Thoracic aorta (tissue), 2 donors: ENCODE results near the gene PHC3. TPM values are rescaled to one million over a fixed set of nuclear protein-coding genes. Genes with fewer than 3 reads are reported as not detected.
A peak's percentile ranks its signal among the peaks of the same experiment; 100 is the strongest.

Experiments used
- ATAC-seq: fragments of 150-250 bp; one replicate; pipeline ENCODE4 v1.8.0; 2017; ENCODE audit warnings: low read depth; ENCODE audit not compliant: insufficient number of reproducible peaks, low FRiP score
- DNase-seq: peaks from one replicate; pipeline ENCODE4 v3.0.0-alpha.2; 2020; ENCODE audit warnings: low spot score
- H3K27ac ChIP-seq, 2 donors: fragments of 200-600 bp; sonication (generic); 1 replicate in 1 of 2; 2 replicates in 1 of 2; pipeline ENCODE4 v1.5.1; 2016; ENCODE audit warnings: mild to moderate bottlenecking in 2 of 2, moderate library complexity in 2 of 2
- H3K27me3 ChIP-seq: fragments of 200-600 bp; sonication (generic); replicated peaks from 2 replicates; pipeline ENCODE4 v1.6.0; 2016; ENCODE audit warnings: mild to moderate bottlenecking; ENCODE audit not compliant: insufficient read depth
- H3K36me3 ChIP-seq: fragments of 200-600 bp; sonication (generic); one replicate; pipeline ENCODE4 v1.5.1; 2016
- H3K4me1 ChIP-seq, 2 donors: fragments of 200-600 bp; sonication (generic); 1 replicate in 1 of 2; 2 replicates in 1 of 2; pipeline versions ENCODE4 v1.5.1 to v1.6.0; 2016; ENCODE audit warnings: low read depth in 2 of 2, mild to moderate bottlenecking in 1 of 2; ENCODE audit not compliant: control insufficient read depth in 1 of 2
- H3K4me3 ChIP-seq: fragments of 200-600 bp; sonication (generic); 2 replicates; pipeline ENCODE4 v1.5.1; 2016; ENCODE audit warnings: mild to moderate bottlenecking
- H3K9me3 ChIP-seq: fragments of 200-600 bp; sonication (generic); 2 replicates; pipeline ENCODE4 v1.5.1; 2016
- total RNA-seq, 2 donors: library from RNA; depleted of rRNA; stranded (reverse); fragments of >200 nt; gene quantifications; one replicate each; pipeline versions ENCODE4 v1.1.0 to v1.2.3, GENCODE V29; 2016
- TF ChIP-seq, protein P1 (sequence below): fragments of 200-600 bp; sonication (generic); IDR thresholded peaks from one replicate; pipeline ENCODE4 v1.5.1; 2019; ENCODE audit warnings: antibody characterized with exemption

PHC3 gene
- total RNA-seq, 2 donors from 2014 or later = 78.0 to 123 TPM

DNA sequence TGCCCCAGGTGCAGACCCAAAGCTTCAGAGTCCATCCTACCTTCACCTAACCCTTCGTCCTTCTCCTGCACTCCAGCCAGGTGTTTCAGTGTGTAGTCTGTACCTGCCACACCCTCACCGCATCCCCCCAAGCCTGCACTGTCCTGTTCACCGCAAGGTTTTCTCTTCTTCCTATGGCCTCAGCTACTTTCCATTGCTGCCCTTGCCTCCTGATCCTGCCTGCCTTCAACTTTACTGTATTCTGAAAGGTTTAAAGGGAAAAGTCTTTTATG is 134.5 kb downstream of the PHC3 start:
- ATAC-seq (no peak), DNase-seq (no peak)
- TF ChIP-seq, protein P1, sequence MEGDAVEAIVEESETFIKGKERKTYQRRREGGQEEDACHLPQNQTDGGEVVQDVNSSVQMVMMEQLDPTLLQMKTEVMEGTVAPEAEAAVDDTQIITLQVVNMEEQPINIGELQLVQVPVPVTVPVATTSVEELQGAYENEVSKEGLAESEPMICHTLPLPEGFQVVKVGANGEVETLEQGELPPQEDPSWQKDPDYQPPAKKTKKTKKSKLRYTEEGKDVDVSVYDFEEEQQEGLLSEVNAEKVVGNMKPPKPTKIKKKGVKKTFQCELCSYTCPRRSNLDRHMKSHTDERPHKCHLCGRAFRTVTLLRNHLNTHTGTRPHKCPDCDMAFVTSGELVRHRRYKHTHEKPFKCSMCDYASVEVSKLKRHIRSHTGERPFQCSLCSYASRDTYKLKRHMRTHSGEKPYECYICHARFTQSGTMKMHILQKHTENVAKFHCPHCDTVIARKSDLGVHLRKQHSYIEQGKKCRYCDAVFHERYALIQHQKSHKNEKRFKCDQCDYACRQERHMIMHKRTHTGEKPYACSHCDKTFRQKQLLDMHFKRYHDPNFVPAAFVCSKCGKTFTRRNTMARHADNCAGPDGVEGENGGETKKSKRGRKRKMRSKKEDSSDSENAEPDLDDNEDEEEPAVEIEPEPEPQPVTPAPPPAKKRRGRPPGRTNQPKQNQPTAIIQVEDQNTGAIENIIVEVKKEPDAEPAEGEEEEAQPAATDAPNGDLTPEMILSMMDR = no peak
- H3K4me1 ChIP-seq = no peaks in the 10 kb centered on the region
- H3K9me3 ChIP-seq = no peaks in the 10 kb centered on the region
- no peaks in the 10 kb centered on the region for H3K27me3 ChIP-seq
- H3K36me3 ChIP-seq = no peaks in the 10 kb centered on the region
- H3K4me3 ChIP-seq = no peak overlapping the region
- no peak overlapping the region for H3K27ac ChIP-seq

DNA sequence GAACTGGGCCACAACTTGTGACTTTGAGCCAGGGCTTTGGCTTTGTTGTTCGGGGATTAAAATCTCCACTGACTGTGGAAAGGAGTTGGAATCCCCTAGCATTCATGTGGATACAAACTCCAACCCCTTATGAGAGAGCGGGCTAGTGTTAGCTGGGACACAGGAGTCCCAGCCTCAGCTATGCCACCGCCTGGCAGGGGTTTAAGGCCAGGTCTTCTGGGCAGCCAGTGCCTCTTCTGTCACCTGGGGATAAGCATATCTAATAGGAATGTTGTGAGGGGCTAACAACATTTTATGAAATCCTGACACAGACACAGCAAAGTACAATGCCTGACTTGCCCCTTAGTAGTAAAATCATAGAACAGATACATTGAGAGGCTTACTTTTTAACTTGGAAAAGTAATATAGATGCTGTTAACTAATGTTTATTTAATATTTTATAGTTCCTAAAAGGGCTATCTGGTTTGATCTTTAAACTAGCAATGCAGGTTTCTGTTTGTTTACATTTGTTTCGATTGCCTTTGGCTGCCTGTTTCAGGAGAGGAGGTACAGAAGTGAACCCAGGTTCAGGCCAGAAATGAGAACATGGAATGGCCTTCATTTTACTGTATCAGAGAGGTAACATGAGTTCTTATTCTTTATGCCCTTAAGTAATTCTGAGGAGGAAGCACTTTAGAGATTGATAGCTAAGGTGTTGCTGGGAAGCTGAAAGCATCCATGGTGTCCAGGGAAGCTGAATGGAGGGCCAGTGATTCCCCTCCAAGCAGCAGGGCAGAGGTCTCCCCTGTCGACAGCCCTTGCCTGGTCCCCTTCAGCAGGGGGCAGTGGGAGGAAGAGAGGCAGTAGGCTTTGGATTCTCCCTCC is 135.0 kb downstream of the PHC3 start:
- Histone ChIP-seq H3K4me3 (no peak overlapping the region), H3K4me1 (no peaks in the 10 kb centered on the region), H3K27me3 (no peaks in the 10 kb centered on the region), H3K9me3 (no peaks in the 10 kb centered on the region), H3K36me3 (no peaks in the 10 kb centered on the region), H3K27ac (no peak overlapping the region)
- TF ChIP-seq, protein P1 = no peak
- ATAC-seq = no peak
- no peak for DNase-seq

DNA sequence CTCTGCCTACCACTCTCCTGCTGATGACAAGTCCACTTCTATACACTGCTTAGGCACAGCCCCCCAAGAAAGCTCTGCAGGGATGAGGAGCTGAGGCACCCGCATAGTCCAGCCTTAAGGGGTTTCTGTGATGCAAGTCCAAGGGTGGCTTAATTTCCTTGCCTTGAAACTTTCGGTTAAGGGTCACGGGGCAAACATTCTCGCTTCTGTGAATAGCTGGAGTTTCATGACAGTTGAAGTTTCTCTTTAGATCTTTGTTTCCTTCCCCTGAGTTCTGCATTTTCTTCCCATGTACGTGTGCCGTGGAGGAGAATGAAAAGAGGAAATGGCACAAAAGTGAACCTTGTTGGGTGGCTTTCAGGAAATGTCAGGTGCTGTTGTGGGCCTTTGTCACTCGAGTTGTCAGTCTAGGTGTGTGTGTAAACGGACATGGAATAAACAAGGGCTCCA is 136.7 kb downstream of the PHC3 start:
- Histone ChIP-seq H3K36me3 (no peaks in the 10 kb centered on the region), H3K4me1 (no peaks in the 10 kb centered on the region), H3K9me3 (no peaks in the 10 kb centered on the region), H3K27me3 (no peaks in the 10 kb centered on the region), H3K27ac (no peak overlapping the region), H3K4me3 (peak overlapping the region; percentile 23)
- no peak for ATAC-seq
- TF ChIP-seq, protein P1 = no peak
- no peak for DNase-seq

GRCh38 chr3:170044271-170044670 is 137.3 kb downstream of the PHC3 start:
- peak overlapping the region; percentile 23 for H3K4me3 ChIP-seq
- ATAC-seq = no peak
- DNase-seq = no peak
- TF ChIP-seq, protein P1 = no peak
- no peaks in the 10 kb centered on the region for H3K36me3 ChIP-seq
- no peaks in the 10 kb centered on the region for H3K27me3 ChIP-seq
- H3K9me3 ChIP-seq = no peaks in the 10 kb centered on the region
- no peak overlapping the region for H3K27ac ChIP-seq
- H3K4me1 ChIP-seq = no peaks in the 10 kb centered on the region

DNA sequence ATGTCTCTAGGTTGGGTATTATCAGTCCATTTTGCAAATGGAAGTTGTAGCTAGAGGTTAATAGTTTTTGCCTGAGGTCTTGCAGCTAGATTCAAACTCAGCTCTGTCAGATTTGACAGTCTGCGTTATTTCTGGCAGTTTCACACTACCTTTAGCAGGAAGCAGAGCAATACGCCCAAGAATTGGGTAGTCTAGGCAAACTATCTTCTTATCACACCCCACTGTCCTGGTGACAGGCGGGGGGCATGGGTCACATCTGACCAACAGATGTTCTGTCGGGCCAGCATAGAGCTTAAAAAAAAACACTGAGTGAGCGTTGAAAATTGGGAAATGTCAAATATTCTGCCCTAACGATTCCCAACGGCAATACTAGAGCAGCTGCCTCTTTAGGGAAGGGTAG is 138.0 kb downstream of the PHC3 start:
- no peak overlapping the region for H3K4me3 ChIP-seq
- ATAC-seq (no peak), DNase-seq (no peak)
- no peak overlapping the region for H3K27ac ChIP-seq
- H3K9me3 ChIP-seq = no peaks in the 10 kb centered on the region
- peaks cover 0 to 3% of the 10 kb centered on the region in 2 donors for H3K4me1 ChIP-seq
- TF ChIP-seq, protein P1 = no peak
- no peaks in the 10 kb centered on the region for H3K36me3 ChIP-seq
- H3K27me3 ChIP-seq = no peaks in the 10 kb centered on the region
